Stimulated activated CD8-positive, alpha-beta memory T cell treated with anti-CD3 and anti-CD28 coated beads, Interleukin-12 subunit alpha, Interleukin-12 subunit beta, amount 100 ng/mL, for 4 hours (primary cell): ENCODE measurements around the gene ALAD.
"Not testable (repeated sequence)": the region's sequence is repeated elsewhere in the genome, so short reads cannot be mapped to it uniquely, and the experiment has no call there.

ENCODE experiments used
- DNase-seq: peaks from one replicate; pipeline ENCODE4 v3.0.0-alpha.2; 2020; ENCODE audit warnings: low read depth

Gene ALAD

GRCh38 chr9:113373256-113373655 is 27.8 kb downstream of the ALAD start:
- no peak for DNase-seq

DNA sequence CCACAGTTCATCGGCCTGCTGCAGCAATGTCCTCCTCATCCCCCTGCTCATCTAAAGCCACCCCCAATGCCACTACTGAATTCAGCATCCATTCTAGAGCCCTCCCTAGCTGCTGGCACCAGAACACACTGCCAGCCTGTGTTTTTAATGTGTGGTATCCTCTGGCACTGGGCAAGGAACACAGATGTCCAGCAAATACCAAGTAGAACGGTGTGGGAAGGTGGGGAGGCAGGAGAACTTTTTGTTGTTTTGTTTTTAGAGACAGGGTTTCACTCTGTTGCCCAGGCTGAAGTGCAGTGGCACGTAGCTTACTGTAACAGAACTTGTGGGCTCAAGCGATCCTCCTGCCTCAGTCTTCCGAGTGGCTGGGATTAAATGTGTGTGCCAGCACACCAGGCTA is 29.0 kb downstream of the ALAD start:
- DNase-seq, result no peak

GRCh38 chr9:113370806-113371325 is 30.2 kb downstream of the ALAD start:
- DNase-seq, result no peak

DNA sequence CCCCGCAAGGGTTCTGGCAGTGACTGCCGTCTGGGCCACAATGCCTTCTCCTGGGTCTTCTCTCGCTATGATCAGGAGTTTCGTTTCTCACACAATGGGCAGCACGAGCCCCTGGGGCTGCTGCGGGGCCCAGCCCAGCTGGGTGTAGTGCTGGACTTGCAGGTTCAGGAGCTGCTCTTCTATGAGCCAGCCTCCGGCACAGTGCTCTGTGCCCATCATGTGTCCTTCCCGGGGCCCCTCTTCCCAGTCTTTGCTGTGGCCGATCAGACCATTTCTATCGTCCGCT is 31.3 kb downstream of the ALAD start:
- no peak for DNase-seq

GRCh38 chr9:113368982-113369854 is 31.9 kb downstream of the ALAD start:
- DNase-seq, result no peak

DNA sequence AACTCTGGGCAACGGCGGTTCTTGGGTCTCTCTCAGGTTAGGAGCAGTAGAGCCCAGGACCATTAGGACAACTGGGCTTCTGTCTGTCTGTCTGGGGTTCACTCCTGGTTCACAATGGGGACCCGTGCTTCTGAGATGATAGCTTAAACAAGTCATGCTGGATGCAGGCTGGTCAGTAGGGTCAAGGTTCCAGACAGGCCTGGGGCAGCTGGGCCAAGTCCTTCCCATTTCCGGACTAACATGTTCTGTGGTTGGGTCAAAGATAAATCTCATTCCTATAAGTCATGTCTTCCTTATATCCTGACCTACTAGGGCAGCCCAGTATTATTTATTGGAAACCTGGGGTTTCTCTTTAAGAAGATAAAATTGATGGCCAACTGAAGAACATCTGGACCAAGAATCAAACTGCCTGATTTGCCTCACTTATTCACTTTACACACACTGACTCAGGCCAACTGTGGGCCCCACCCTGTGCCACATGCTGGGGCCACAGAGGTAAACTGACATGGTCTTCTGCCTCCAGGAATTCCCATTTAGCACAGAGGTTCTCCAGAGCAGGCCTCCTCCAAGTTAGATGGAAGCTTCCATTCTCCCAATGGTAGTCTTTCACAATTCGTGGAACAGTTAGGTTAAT is 32.6 kb downstream of the ALAD start:
- no peak for DNase-seq

DNA sequence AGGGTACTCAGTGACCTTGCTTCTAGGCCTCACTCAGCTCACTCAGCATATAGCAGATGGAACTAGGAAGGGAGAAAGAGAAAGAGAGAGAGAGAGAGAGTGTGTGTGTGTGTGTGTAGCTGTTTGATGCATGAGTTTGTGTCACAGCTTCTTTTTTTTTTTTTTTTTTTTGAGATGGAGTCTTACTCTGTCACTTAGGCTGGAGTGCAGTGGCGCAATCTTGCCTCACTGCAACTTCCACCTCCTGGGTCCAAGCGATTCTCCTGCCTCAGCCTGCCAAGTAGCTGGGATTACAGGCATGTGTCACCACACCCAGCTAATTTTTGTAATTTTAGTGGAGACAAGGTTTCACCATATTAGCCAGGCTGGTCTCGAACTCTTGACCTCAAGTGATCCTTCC is 35.4 kb downstream of the ALAD start:
- DNase-seq, result not testable (repeated sequence)

- no peak for DNase-seq
Measured at GRCh38 chr9:113364951-113365350, 36.1 kb downstream of the ALAD start.

DNA sequence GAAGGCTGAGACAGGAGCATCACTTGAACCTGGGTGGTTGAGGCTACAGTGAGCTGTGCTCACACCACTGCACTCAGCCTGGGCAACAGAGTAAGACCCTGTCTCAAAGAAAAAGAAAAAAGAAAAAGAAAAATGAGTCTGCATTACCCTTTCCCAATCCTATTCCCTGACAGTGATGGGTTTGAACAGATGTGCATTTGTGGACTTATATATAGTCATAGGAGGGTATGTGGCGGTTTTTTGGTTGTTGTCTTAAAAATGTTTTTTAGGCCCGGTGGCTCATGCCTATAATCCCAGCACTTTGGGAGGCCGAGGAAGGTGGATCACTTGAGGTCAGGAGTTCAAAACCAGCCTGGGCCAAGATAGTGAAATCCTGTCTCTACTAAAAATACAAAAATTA is 37.7 kb downstream of the ALAD start:
- no peak for DNase-seq

GRCh38 chr9:113361304-113362018 is 39.6 kb downstream of the ALAD start:
- no peak for DNase-seq

DNA sequence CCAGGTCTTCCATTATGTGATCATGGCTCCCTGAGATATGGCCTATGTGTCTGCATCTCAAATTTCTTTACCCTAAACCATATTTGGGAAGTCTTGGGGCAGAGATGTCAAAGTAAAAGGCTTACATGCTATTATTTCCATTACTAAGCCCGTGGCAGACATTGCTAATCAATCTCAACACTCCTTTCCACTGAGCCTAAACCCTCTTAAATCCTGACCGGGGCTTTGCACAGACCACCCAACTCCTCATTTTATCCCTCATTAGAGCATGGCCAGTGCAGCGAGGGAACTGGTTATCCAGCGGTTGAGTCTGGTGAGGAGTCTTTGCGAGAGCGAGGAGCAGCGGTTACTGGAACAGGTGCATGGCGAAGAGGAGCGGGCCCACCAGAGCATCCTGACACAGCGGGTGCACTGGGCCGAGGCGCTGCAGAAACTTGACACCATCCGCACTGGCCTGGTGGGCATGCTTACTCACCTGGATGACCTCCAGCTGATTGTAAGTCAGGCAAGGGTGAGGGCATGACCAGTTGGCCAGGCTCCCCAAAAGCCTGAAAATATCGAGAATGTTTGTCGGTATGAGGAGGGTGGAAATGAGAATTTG is 40.7 kb downstream of the ALAD start:
- DNase-seq, result no peak

- DNase-seq, result no peak
Measured at GRCh38 chr9:113359385-113359784, 41.7 kb downstream of the ALAD start.

- DNase-seq, result no peak
Measured at GRCh38 chr9:113356686-113357292, 44.3 kb downstream of the ALAD start.

- no peak for DNase-seq
Measured at GRCh38 chr9:113355040-113355596, 46.0 kb downstream of the ALAD start.

DNA sequence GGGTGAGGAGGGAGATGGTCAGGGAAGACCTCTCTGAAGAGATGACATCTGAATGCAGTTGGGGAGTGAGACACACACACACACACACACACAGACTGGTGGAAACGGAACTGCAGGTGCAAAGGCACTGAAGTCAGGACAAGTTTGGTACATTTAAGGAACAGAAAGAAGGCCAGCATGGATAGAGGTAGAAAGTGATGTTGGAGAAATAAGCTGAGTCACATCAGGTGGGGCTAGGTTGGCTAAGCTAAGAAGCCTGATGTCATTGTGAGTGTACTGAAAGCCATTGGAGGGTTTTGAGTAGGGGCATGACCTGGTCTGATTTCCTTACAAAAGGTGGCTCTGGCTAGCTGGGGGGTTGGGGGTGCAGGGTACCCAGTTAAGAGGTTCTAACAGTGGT is 48.7 kb downstream of the ALAD start:
- no peak for DNase-seq

- DNase-seq, result no peak
Measured at GRCh38 chr9:113352006-113352405, 49.1 kb downstream of the ALAD start.

DNA sequence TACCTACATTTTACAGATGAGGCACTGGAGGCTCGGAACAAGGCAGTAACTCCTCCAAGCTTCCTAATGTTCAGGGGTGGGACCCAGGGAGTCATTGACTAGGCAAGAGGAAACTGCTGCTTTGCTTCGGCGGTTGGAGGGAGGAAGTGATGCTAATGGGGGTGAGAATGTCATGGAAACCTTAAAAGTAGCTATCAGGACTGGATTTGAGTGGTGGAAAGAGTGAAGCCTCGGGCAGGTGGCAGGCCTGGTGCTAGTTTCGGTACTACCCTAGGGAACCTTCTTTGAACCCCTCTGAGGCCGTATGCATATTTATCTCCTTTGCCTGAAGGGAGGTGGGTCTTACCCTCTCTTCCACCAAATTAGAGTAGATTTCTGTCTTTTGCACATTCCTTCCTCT is 50.1 kb downstream of the ALAD start:
- DNase-seq, result no peak

DNA sequence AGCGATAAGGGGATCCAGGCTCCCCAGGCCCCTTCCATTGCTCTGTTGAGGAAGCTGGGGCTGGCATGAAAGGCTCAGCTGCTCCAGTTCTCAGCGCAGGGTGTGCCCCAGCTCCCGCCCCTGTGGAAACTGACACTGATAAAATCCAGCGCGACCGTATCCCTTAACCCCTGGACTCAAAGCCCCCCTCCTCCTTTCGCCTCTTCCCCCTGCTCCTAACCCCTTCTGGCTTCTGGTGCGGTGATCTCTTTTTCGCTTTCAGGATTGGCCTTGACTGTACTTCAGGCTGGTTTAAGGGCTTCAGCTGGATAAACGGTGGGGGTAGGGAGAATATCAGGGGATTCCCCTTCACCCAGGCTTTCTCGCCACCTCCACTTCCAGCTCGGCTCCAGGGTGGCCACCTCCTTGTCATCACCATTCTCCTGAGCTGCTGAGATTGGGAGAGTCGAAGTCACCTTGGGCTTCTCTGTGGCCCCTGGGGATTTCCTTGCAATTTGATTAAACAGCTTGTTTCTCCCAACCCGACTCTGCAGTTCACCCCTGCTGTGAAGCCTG is 50.9 kb downstream of the ALAD start:
- no peak for DNase-seq

DNA sequence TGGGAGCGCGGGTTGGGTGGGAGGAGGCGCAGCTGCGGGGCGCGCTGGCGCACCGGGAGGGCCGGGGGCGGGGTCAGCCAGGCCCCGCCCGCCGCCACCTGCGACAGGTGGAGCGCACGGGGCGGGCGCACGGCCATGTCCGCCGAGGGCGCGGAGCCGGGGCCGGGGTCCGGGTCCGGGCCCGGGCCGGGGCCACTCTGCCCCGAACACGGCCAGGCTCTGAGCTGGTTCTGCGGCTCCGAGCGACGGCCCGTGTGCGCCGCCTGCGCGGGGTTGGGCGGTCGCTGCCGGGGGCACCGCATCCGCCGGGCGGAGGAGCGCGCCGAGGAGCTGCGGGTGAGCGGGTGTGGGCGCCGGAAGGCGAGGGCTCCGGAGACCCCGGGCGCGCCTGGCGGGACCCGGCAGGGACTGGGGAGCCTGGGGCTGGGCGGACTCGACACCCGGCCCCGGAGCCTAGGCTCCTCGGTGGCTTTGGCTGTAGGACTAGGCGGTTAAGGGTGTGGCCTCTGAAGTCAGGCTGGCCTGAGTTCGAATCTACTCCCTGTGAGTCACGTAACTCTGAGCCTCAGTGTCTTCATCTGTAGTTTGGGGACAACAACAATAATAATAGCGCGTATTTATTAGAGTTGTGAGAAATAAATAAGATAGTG is 51.5 kb downstream of the ALAD start, which contains the start of gene BSPRY:
BSPRY (plus strand) TSS at position 97 of the 650 bp plus-strand sequence; CDS start at position 136, 39 bp downstream.
- DNase-seq, result peak; percentile 10

- no peak for DNase-seq
Measured at GRCh38 chr9:113349066-113349444, 52.0 kb downstream of the ALAD start.

DNA sequence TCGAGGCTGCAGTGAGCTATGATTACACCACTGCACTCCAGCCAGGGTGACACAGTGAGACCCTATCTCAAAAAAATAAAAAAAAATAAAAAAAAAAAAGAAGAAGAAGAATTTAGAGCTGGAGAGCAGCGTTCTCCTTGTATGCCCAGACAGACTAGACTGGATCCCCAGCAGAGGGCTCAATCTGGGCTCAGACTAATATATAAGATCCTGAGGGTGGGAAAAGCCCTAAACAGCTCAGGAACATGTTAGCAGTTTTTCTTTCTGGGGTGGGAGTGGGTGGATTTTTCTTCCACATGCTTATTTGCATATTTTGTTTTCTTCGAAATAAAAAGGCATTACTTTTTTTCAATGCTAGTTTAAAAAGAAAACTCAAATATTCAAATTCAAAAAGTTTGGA is 52.6 kb downstream of the ALAD start:
- no peak for DNase-seq
